Tibial artery (tissue), 4 donors: ENCODE results near the gene PRR5L.

Source experiments
- DNase-seq, 2 donors: peaks; one replicate each; pipeline ENCODE4 v3.0.0-alpha.2; 2019
- H3K27ac ChIP-seq, 2 donors: fragments of 200-600 bp; sonication (generic) in 1 of 2; 1 replicate in 1 of 2; 2 replicates in 1 of 2; pipeline ENCODE4 v1.5.1; 2018 to 2019; ENCODE audit warnings: mild to moderate bottlenecking in 1 of 2
- H3K27me3 ChIP-seq, 2 donors: fragments of 200-600 bp; sonication (generic) in 1 of 2; one replicate each; pipeline versions ENCODE4 v1.5.1 to v1.6.0; 2016 to 2019
- H3K36me3 ChIP-seq, 3 donors: fragments of 200-600 bp; sonication (generic) in 2 of 3; one replicate each; pipeline ENCODE4 v1.5.1; 2016 to 2019; ENCODE audit warnings: mild to moderate bottlenecking in 2 of 3
- H3K4me1 ChIP-seq, 4 donors: fragments of 200-600 bp; sonication (generic) in 2 of 4; 1 replicate in 3 of 4; 2 replicates in 1 of 4; pipeline ENCODE4 v1.5.1; 2016 to 2019
- H3K4me3 ChIP-seq, 2 donors: fragments of 200-600 bp; sonication (generic) in 1 of 2; 1 replicate in 1 of 2; 2 replicates in 1 of 2; pipeline ENCODE4 v1.5.1; 2018 to 2019; ENCODE audit warnings: mild to moderate bottlenecking in 2 of 2
- H3K9me3 ChIP-seq, 3 donors: fragments of 200-600 bp; sonication (generic) in 1 of 3; one replicate each; pipeline ENCODE4 v1.5.1; 2016 to 2019
- intact Hi-C: fragments of 100-400 bp; cut with DNase I; formaldehyde crosslinking; loops from one replicate; pipeline ENCODE4 v1.15.0; 2023; ENCODE audit warnings: low total_unique reads
- TF ChIP-seq, protein P1 (sequence below), 2 experiments: fragments of 200-600 bp in 1 of 2; fragments of 450-650 bp in 1 of 2; IDR thresholded peaks; one replicate each; pipeline ENCODE4 v1.5.1; 2017 to 2019; ENCODE audit warnings: antibody characterized with exemption in 2 of 2, mild to moderate bottlenecking in 1 of 2, moderate library complexity in 1 of 2

The PRR5L gene, protein sequence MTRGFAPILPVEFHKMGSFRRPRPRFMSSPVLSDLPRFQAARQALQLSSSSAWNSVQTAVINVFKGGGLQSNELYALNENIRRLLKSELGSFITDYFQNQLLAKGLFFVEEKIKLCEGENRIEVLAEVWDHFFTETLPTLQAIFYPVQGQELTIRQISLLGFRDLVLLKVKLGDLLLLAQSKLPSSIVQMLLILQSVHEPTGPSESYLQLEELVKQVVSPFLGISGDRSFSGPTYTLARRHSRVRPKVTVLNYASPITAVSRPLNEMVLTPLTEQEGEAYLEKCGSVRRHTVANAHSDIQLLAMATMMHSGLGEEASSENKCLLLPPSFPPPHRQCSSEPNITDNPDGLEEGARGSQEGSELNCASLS

DNA sequence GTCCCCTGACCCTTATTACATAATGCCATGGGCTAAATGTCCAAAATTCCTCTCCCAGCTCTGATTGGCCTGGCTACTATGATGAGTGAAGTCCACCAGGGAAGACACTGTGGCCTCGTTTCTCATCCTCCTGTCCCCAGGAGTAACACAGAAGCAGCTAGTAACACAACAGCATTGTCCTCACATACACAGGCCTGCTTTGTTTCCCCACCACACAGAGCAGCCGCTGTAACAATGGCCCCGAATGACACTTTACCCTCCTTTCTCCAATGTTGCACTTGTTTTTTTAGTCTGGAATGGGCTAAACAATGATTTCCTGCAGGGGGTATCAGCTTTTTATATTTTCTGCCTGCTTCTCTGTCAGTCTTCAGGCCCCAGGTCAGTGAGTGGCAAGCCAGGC, at the start of gene PRR5L:
TSS of gene PRR5L (plus strand) at position 363 of the 400 bp plus-strand sequence. CDS start 104,834 bp downstream, outside the sequence.
- H3K4me3 ChIP-seq: no peak within 1 kb of the TSS
- H3K27ac ChIP-seq: no peak within 1 kb of the TSS
- intact Hi-C loops: loop anchor here (10.0 kb wide), 1 partner anchor 299 kb away; the partner anchor contains the start of genes IFTAP and RAG2
- H3K27me3 ChIP-seq: no peaks in the 10 kb centered on the region
- no peaks in the 10 kb centered on the region for H3K9me3 ChIP-seq
- no peak for DNase-seq
- no peaks in the 10 kb centered on the region for H3K36me3 ChIP-seq
- TF ChIP-seq, protein P1, sequence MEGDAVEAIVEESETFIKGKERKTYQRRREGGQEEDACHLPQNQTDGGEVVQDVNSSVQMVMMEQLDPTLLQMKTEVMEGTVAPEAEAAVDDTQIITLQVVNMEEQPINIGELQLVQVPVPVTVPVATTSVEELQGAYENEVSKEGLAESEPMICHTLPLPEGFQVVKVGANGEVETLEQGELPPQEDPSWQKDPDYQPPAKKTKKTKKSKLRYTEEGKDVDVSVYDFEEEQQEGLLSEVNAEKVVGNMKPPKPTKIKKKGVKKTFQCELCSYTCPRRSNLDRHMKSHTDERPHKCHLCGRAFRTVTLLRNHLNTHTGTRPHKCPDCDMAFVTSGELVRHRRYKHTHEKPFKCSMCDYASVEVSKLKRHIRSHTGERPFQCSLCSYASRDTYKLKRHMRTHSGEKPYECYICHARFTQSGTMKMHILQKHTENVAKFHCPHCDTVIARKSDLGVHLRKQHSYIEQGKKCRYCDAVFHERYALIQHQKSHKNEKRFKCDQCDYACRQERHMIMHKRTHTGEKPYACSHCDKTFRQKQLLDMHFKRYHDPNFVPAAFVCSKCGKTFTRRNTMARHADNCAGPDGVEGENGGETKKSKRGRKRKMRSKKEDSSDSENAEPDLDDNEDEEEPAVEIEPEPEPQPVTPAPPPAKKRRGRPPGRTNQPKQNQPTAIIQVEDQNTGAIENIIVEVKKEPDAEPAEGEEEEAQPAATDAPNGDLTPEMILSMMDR (IDR thresholded peaks at IDR 0.05): no peak
- H3K4me1 ChIP-seq: no peaks in the 10 kb centered on the region

DNA sequence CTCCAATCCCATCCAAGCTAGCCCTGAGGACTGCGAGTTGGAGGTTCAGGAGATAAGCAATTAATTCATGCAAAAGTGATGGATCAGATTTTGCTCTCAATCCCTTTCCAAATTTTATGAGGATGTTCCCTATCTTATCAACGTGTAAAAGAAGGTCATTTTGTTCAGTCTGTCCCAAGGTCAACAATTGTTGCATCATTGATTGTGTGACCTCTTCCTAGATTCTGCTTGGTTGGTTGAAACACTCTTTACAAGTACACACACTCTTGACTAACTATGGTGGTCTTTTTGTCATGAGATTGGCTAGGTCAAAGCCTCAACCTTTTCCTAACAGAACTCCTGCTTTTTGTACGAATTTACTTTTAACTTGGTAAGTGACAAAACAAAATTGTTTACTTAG, 48.6 kb upstream of the PRR5L start:
- TF ChIP-seq, protein P1 (IDR thresholded peaks at IDR 0.05): no peak
- H3K27me3 ChIP-seq: no peaks in the 10 kb centered on the region
- H3K4me3 ChIP-seq: no peak overlapping the region
- no peak overlapping the region for H3K27ac ChIP-seq
- no peaks in the 10 kb centered on the region for H3K4me1 ChIP-seq
- H3K9me3 ChIP-seq: no peaks in the 10 kb centered on the region
- intact Hi-C loops: no loop called here
- no peak for DNase-seq
- H3K36me3 ChIP-seq: no peaks in the 10 kb centered on the region

DNA sequence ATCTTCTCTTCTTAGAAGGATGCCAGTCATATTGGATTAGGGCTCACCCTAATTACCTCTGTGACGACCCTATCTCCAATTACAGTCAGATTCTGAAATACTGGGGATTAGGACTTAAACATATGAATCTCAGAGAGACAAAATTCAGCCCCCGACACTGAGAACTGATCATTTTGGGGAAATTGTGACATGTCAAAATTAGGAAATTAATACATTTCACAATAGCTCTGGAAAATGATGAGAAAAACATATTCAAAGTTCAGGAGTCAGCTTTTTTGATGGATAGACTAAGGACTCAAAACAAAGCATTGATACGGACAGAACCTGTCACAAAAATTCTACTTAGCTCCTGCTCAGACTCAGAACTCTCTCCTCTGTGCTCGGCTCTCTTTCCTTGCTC, 47.7 kb upstream of the PRR5L start:
- H3K36me3 ChIP-seq: no peaks in the 10 kb centered on the region
- no peak for DNase-seq
- H3K27me3 ChIP-seq: no peaks in the 10 kb centered on the region
- H3K4me1 ChIP-seq: no peaks in the 10 kb centered on the region
- intact Hi-C loops: no loop called here
- TF ChIP-seq, protein P1 (IDR thresholded peaks at IDR 0.05): no peak
- H3K27ac ChIP-seq: no peak overlapping the region
- no peak overlapping the region for H3K4me3 ChIP-seq
- no peaks in the 10 kb centered on the region for H3K9me3 ChIP-seq

DNA sequence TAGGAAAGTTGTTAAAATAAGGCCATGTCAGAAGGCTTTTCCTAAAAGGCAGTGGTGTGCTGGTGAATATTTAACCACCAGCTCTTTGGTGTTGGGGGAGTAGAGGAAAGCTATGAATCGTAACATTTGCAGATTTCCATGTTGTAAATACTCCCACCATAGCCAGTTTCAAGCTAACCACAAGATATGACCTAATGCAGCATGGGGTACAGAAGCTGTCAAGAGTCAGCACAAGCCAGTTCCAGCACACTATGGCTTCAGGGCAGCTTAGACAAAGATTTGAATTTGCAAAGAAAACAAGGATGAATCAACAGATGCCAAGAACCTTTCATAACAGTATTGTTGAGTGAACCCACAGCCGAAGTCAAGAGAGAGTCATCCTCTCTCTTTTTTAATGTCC, 46.8 kb upstream of the PRR5L start:
- H3K4me1 ChIP-seq: no peaks in the 10 kb centered on the region

DNA sequence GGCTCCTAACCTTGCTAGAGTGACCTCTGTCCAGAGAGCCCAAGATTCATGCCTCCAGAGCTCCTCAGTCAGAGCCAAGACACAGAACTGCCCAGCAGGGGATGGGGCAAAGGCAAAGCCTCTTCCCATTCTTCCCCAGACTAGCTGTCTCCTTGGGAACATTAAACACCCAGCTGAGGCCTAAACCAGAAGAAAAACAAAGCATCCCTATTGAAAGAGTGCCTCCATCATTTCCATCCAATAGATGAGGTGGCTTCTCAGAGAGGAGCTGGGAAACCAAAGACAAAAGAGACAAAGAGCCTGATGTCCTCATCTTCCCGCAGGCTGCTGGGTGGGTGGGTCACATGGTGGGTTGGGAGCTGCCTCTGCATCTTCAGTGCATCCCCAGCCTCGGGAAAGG, 44.3 kb upstream of the PRR5L start:
- intact Hi-C loops: no loop called here
- H3K27ac ChIP-seq: no peak overlapping the region
- H3K4me3 ChIP-seq: no peak overlapping the region
- no peaks in the 10 kb centered on the region for H3K36me3 ChIP-seq
- peaks cover 0 to 5% (median 0%) of the 10 kb centered on the region in 3 donors for H3K9me3 ChIP-seq
- no peaks in the 10 kb centered on the region for H3K4me1 ChIP-seq
- TF ChIP-seq, protein P1 (IDR thresholded peaks at IDR 0.05): no peak
- H3K27me3 ChIP-seq: no peaks in the 10 kb centered on the region
- DNase-seq: no peak

More for the DNA sequence above, 46.8 kb upstream of the PRR5L start:
- no peaks in the 10 kb centered on the region for H3K9me3 ChIP-seq
- no peak overlapping the region for H3K27ac ChIP-seq
- intact Hi-C loops: no loop called here
- TF ChIP-seq, protein P1 (IDR thresholded peaks at IDR 0.05): no peak
- DNase-seq: no peak
- no peak overlapping the region for H3K4me3 ChIP-seq
- H3K36me3 ChIP-seq: no peaks in the 10 kb centered on the region
- no peaks in the 10 kb centered on the region for H3K27me3 ChIP-seq
